MG63 (cell line): ENCODE results near the gene SS18. TPM values are rescaled to one million over a fixed set of nuclear protein-coding genes. Genes with fewer than 3 reads are reported as not detected.

Experiments used
- DNase-seq: peaks from one replicate; pipeline ENCODE4 v3.0.0-alpha.2; 2020
- H3K27me3 ChIP-seq: fragments of 250-450 bp; sonication (Bioruptor Pico); 2 replicates; pipeline ENCODE4 v1.5.1; 2020; ENCODE audit warnings: mild to moderate bottlenecking, moderate library complexity
- H3K36me3 ChIP-seq: fragments of 250-450 bp; sonication (Bioruptor Pico); 2 replicates; pipeline ENCODE4 v1.5.1; 2020; ENCODE audit warnings: mild to moderate bottlenecking, moderate library complexity
- H3K4me3 ChIP-seq: fragments of 250-450 bp; sonication (Bioruptor Pico); 2 replicates; pipeline ENCODE4 v1.5.1; 2020; ENCODE audit warnings: mild to moderate bottlenecking, moderate library complexity
- H3K9me3 ChIP-seq: fragments of 250-450 bp; sonication (Bioruptor Pico); 2 replicates; pipeline ENCODE4 v1.5.1; 2020; ENCODE audit warnings: mild to moderate bottlenecking, moderate library complexity
- total RNA-seq: library from RNA; depleted of rRNA; stranded (reverse); fragments of >200 nt; shearing (Covaris generic); gene quantifications from 2 replicates; pipeline ENCODE4 v1.2.3, GENCODE V29; 2014; ENCODE audit warnings: low replicate concordance

Gene SS18
- total RNA-seq, 1 experiment from 2014 or later = 60.1 TPM

GRCh38 chr18:26034850-26035497, 55.4 kb downstream of the SS18 start:
- Histone ChIP-seq H3K9me3 (no peaks in the 10 kb centered on the region), H3K27me3 (no peaks in the 10 kb centered on the region), H3K36me3 (peaks cover 78% of the 10 kb centered on the region), H3K4me3 (no peak overlapping the region)
- DNase-seq = no peak

GRCh38 chr18:26022585-26022984, 67.8 kb downstream of the SS18 start:
- Histone ChIP-seq H3K4me3 (no peak overlapping the region), H3K27me3 (no peaks in the 10 kb centered on the region), H3K36me3 (peaks cover 84% of the 10 kb centered on the region), H3K9me3 (no peaks in the 10 kb centered on the region)
- no peak for DNase-seq

GRCh38 chr18:26021061-26021754, 69.2 kb downstream of the SS18 start:
- Histone ChIP-seq H3K9me3 (no peaks in the 10 kb centered on the region), H3K4me3 (no peak overlapping the region), H3K36me3 (peaks cover 81% of the 10 kb centered on the region), H3K27me3 (no peaks in the 10 kb centered on the region)
- no peak for DNase-seq

DNA sequence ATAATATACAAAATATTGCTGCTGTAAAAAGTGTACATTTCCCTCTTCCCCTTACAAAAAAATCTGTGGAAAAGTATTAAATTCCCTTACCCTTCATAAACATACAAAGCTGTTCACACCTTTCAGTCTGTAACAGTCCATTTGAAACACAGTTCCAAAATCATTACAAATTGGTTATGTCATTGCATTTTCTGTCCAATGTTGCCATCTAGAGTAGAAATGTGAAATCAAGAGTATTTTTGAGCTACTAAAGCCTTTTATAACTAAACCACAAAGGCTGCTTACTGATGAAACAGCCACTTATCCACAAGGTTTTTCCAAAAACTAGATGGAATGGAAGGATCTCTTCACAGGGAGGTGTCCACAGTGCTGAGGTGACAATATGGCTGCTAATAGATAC, 72.5 kb downstream of the SS18 start:
- no peaks in the 10 kb centered on the region for H3K27me3 ChIP-seq
- peaks cover 63% of the 10 kb centered on the region for H3K36me3 ChIP-seq
- DNase-seq = no peak
- H3K9me3 ChIP-seq = no peaks in the 10 kb centered on the region
- H3K4me3 ChIP-seq = no peak overlapping the region

GRCh38 chr18:26014462-26014861, 76.0 kb downstream of the SS18 start:
- no peaks in the 10 kb centered on the region for H3K27me3 ChIP-seq
- peaks cover 45% of the 10 kb centered on the region for H3K36me3 ChIP-seq

DNA sequence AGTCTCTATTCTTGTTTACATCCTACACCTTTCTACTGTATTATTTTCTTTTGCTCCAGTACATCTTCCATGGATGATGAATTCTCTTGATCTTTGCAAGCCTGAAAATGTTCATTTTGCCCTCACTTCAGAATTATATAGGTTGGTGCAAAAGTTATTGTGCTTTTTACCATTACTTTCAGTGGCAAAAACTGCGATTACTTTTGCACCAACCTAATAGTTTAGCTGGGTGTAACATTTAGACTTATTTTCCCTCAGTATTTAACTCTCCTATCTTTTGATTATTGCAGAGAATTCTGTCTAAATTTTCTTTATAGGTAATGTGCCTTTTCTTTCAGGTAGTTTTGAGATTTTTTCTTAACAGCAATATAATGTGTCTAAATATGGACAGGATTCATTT, 81.8 kb downstream of the SS18 start:
- DNase-seq = no peak
- no peaks in the 10 kb centered on the region for H3K9me3 ChIP-seq
- peaks cover 13% of the 10 kb centered on the region for H3K36me3 ChIP-seq
- no peak overlapping the region for H3K4me3 ChIP-seq
- H3K27me3 ChIP-seq = no peaks in the 10 kb centered on the region

More at GRCh38 chr18:26014462-26014861, 76.0 kb downstream of the SS18 start:
- H3K4me3 ChIP-seq = no peak overlapping the region
- no peak for DNase-seq
- H3K9me3 ChIP-seq = no peaks in the 10 kb centered on the region

GRCh38 chr18:26008096-26008495, 82.3 kb downstream of the SS18 start:
- H3K27me3 ChIP-seq = no peaks in the 10 kb centered on the region
- no peak for DNase-seq
- no peaks in the 10 kb centered on the region for H3K9me3 ChIP-seq
- no peak overlapping the region for H3K4me3 ChIP-seq
- H3K36me3 ChIP-seq = peaks cover 11% of the 10 kb centered on the region

GRCh38 chr18:26005950-26006349, 84.5 kb downstream of the SS18 start:
- Histone ChIP-seq H3K27me3 (no peaks in the 10 kb centered on the region), H3K9me3 (no peaks in the 10 kb centered on the region), H3K4me3 (no peak overlapping the region), H3K36me3 (peaks cover 7% of the 10 kb centered on the region)
- no peak for DNase-seq

- DNase-seq = no peak
- no peaks in the 10 kb centered on the region for H3K36me3 ChIP-seq
- no peak overlapping the region for H3K4me3 ChIP-seq
- H3K27me3 ChIP-seq = no peaks in the 10 kb centered on the region
- no peaks in the 10 kb centered on the region for H3K9me3 ChIP-seq
Measured at GRCh38 chr18:26004832-26005231, 85.6 kb downstream of the SS18 start.

DNA sequence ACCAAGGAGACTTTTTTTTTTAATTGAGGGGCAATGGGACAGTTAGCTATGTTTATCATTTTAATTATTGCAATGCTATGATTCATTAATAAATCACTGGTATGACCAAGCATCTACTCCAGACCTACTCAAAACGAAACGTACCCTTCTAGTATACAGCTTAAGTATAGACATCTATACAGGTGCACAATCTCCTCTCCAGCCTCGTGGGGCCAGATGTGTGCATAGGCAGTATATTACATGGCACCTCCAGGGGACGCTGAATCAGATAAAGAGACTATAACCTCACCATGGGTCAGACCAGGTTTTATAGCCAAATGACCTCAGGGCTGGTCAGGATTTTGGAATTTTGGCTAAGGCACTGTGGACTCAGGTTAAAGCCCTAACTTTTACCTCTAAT, 86.6 kb downstream of the SS18 start:
- Histone ChIP-seq H3K9me3 (no peaks in the 10 kb centered on the region), H3K36me3 (no peaks in the 10 kb centered on the region), H3K4me3 (no peak overlapping the region), H3K27me3 (no peaks in the 10 kb centered on the region)
- no peak for DNase-seq

- Histone ChIP-seq H3K36me3 (no peaks in the 10 kb centered on the region), H3K4me3 (no peak overlapping the region), H3K27me3 (no peaks in the 10 kb centered on the region), H3K9me3 (no peaks in the 10 kb centered on the region)
- no peak for DNase-seq
Measured at GRCh38 chr18:26003356-26003755, 87.1 kb downstream of the SS18 start.

GRCh38 chr18:26002375-26002910, 88.0 kb downstream of the SS18 start:
- no peak for DNase-seq
- no peak overlapping the region for H3K4me3 ChIP-seq

DNA sequence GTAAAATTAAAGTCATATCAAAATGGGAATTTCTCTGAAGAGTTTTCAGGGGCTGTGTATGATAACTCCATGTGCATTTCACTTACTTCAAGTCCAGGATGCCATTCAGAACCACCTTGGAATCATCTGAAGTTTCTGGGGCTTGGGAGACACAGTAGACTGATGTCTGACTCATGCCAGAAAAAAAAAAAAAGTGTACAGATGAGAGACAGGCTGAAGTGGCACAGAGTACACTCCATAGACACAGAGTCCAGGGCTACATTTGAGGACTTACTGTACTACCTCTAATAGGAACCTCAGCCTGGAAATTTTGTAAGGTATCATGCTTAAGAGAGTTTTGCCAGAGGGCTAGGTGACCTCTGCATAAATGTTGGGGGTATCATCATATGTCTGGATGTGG, 92.0 kb downstream of the SS18 start:
- no peak overlapping the region for H3K4me3 ChIP-seq
- H3K9me3 ChIP-seq = no peaks in the 10 kb centered on the region
- no peaks in the 10 kb centered on the region for H3K36me3 ChIP-seq
- DNase-seq = no peak
- H3K27me3 ChIP-seq = no peaks in the 10 kb centered on the region

More at GRCh38 chr18:26002375-26002910, 88.0 kb downstream of the SS18 start:
- Histone ChIP-seq H3K9me3 (no peaks in the 10 kb centered on the region), H3K36me3 (no peaks in the 10 kb centered on the region), H3K27me3 (no peaks in the 10 kb centered on the region)

DNA sequence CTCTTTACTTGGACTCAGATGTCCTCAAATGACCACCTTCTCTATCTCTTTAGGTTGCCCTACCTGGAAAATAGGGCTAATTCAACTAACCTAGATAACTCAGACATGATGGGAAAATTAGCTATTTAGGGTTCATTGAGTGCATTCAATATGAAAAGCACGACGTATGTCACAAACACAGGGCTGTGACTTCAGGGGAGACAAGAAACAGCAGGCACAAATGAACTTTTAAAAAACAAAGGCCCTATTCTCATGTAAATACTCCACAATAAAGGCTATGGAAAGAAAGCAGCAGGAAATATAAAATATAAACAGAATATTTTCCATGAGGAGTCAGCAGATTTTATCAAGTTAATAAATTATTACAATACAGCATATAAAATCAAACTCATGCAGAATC, 97.8 kb downstream of the SS18 start:
- H3K9me3 ChIP-seq = no peaks in the 10 kb centered on the region
- no peaks in the 10 kb centered on the region for H3K36me3 ChIP-seq
- no peak for DNase-seq
- no peaks in the 10 kb centered on the region for H3K27me3 ChIP-seq
- H3K4me3 ChIP-seq = no peak overlapping the region

DNA sequence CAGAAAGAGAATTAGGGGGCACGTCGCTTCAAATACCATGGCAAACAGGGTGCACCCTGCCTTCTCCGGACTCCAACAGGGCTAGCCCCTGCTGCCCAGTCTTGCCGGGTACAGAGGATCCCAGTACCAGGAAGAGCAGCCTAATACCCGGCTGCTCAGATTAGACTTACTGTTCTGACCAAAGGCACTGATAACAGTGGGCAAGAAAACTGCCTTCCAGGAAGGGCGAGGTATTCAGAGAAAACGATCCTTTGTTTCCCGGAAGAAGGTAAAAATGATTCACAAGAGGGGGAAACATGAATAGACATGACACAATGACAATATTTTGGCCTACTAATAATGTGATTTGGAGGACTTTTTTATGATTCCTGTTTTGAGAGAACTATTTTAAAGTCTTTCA, 99.9 kb downstream of the SS18 start:
- no peaks in the 10 kb centered on the region for H3K27me3 ChIP-seq
- H3K9me3 ChIP-seq = no peaks in the 10 kb centered on the region
- H3K36me3 ChIP-seq = no peaks in the 10 kb centered on the region
- DNase-seq = no peak
- no peak overlapping the region for H3K4me3 ChIP-seq

DNA sequence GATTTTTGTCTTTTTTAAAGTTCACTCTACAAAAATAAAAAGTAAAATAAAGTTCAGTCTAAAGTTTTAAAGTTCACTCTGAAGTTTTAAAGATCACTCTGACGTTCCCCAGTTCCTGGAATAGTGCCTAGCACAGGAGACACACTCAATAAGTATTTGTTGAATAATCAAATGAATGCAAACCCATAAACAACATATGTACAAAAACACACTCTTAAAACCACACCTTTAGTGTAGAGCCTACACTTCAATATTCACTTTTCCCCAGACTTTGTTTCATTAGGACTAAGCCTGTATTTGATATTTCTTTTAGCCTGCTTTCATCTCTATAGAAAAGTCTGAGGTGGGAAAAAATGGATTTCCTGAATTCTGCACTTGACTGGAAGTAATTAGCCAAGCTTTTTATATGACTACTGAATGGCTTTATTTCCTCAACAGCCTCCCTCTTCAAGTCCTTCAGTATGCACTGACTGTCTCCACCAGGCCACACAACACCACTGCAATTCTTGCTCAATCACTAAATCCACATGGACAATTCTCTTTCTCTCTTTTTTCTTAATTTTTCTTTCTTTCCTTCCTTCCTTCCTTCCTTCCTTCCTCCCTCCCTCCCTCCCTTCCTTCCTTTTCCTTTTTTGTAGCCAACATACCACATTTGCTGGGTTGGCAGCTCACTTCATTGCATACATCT, 104.6 kb downstream of the SS18 start:
- no peaks in the 10 kb centered on the region for H3K27me3 ChIP-seq
- H3K9me3 ChIP-seq = no peaks in the 10 kb centered on the region
- H3K36me3 ChIP-seq = no peaks in the 10 kb centered on the region
- DNase-seq = no peak
- H3K4me3 ChIP-seq = no peak overlapping the region

DNA sequence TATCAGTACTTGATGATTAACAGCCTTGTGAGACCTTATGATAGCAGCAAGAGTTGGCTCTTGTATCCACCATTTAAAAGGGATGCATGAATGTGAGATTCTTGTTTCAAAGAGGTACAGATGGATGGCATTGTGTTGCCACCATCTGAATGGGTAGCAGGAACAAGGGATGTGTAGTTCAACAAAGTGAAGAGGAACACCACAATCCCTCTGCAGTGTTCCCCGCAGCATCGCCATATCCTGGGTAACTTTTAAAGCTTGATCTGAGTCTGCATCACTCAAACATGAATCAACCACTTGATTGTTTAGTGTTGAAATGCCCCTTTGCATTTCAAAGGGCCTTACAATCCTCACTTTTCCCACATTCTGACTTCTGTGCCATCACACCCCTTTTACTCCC, 106.7 kb downstream of the SS18 start:
- Histone ChIP-seq H3K36me3 (no peaks in the 10 kb centered on the region), H3K4me3 (no peak overlapping the region), H3K27me3 (no peaks in the 10 kb centered on the region), H3K9me3 (no peaks in the 10 kb centered on the region)
- no peak for DNase-seq
